NCI-H2029 (cell line): ENCODE data around the gene INVS.
"Not testable (repeated sequence)": the region's sequence is repeated elsewhere in the genome, so short reads cannot be mapped to it uniquely, and the experiment has no call there.

Experiments
- DNase-seq: peaks from one replicate; lab custom pipeline; 2025; lab: John Stamatoyannopoulos, UW

INVS gene

GRCh38 chr9:100083448-100084127 is 15.5 kb upstream of the INVS start:
- no peak for DNase-seq

GRCh38 chr9:100084128-100084453 is 15.0 kb upstream of the INVS start:
- no peak for DNase-seq

- no peak for DNase-seq
These were observed 14.3 kb upstream of the INVS start for GRCh38 chr9:100084734-100085133.

- no peak for DNase-seq
These were observed 12.9 kb upstream of the INVS start for GRCh38 chr9:100086097-100086635.

- DNase-seq, result no peak
These were observed 11.8 kb upstream of the INVS start for GRCh38 chr9:100087218-100087617.

- DNase-seq, result no peak
These were observed 10.8 kb upstream of the INVS start for GRCh38 chr9:100088202-100088601.

- no peak for DNase-seq
These were observed 8.2 kb upstream of the INVS start for GRCh38 chr9:100090880-100091279.

- no peak for DNase-seq
These were observed 7.4 kb upstream of the INVS start for GRCh38 chr9:100091650-100092049.

- no peak for DNase-seq
These were observed 7.0 kb upstream of the INVS start for GRCh38 chr9:100092066-100092465.

GRCh38 chr9:100094411-100094810 is 4.6 kb upstream of the INVS start:
- not testable (repeated sequence) for DNase-seq

- no peak for DNase-seq
These were observed 2.6 kb upstream of the INVS start for GRCh38 chr9:100096378-100096916.

- DNase-seq, result peak; percentile 65
These were observed 777 bp upstream of the INVS start for GRCh38 chr9:100098046-100098886.

- DNase-seq, result peak; percentile 27
These were observed 639 bp downstream of the INVS start for GRCh38 chr9:100099722-100100042.

- no peak for DNase-seq
These were observed 1.2 kb downstream of the INVS start for GRCh38 chr9:100100146-100100667.

- DNase-seq, result no peak
These were observed 2.6 kb downstream of the INVS start for GRCh38 chr9:100101608-100102007.

- DNase-seq, result no peak
These were observed 5.3 kb downstream of the INVS start for GRCh38 chr9:100104314-100104713.

GRCh38 chr9:100105861-100106260 is 6.8 kb downstream of the INVS start:
- DNase-seq, result no peak

- DNase-seq, result no peak
These were observed 7.6 kb downstream of the INVS start for GRCh38 chr9:100106616-100107015.

GRCh38 chr9:100108559-100108958 is 9.5 kb downstream of the INVS start:
- peak; percentile 57 for DNase-seq

GRCh38 chr9:100111235-100111634 is 12.2 kb downstream of the INVS start:
- DNase-seq, result peak; percentile 60

GRCh38 chr9:100112677-100113336 is 13.8 kb downstream of the INVS start:
- no peak for DNase-seq

GRCh38 chr9:100117316-100117715 is 18.3 kb downstream of the INVS start:
- no peak for DNase-seq
